ENCODE data around the gene COQ10B.

The COQ10B gene

DNA sequence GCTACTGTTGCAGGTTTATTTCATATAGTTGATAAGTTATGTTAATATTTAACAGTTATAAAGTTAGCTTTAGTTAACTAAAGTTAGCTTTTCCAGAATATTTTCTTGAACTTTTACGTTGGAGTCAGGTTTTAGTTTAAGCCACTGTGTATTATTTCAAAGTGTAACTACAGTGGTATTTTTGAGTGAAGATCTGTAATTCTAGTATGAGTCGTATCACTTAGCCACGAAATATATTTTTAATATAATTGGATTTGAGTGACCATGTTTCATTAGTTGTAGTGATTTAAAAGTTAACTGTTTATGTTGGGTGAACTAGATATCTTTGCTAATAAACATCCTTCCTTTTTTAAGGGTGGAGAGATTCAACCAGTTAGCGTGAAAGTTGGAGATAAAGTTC is 49.3 kb downstream of the COQ10B start:
- no peak for DNase-seq

- no peak for DNase-seq
These were observed 50.6 kb downstream of the COQ10B start for GRCh38 chr2:197504000-197504399.

GRCh38 chr2:197504512-197504911 is 51.2 kb downstream of the COQ10B start:
- no peak for DNase-seq

GRCh38 chr2:197506658-197507057 is 53.3 kb downstream of the COQ10B start:
- no peak for DNase-seq

- no peak for DNase-seq
These were observed 60.6 kb downstream of the COQ10B start for GRCh38 chr2:197513915-197514314.

DNA sequence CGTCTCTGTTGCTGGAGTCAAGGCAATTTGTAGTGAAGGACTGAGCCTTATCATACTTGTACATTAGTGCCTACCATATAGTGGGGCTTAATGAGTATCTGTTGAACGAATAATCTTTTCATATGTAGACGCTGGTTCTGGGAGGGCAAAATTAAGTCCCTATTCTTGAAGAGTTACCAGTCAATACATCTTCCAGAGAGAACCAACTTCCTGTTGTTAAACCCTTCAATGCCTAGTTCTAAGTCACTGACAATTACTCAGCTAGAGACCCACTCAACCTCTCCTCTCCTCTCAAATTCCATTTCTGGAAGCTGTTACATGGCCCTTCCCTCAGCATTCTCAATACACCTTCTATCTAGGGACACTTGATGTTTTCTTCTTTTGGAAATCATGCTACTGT is 61.4 kb downstream of the COQ10B start:
- peak; percentile 10 to 38 (median 32) for DNase-seq

DNA sequence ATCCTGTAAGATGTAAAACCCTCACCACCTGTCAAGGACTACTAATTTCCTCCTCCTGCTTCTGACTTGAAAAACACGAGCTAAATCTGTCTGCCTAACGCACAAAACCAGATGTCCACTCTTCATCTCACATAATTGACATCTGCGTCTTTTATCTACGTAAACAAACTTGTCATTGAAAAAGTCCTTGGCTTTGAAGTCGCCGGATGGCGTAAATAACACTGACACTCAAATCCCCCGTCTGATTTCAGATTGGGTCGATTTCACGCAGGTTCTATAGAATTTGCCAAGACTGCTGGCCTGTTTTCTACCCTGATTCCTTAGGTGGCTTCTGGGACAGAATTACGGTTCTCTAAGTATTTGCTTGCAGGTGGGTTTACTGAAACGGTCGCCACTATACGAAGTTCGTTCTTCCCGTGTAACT is 62.0 kb downstream of the COQ10B start:
- peak; percentile 10 to 35 (median 17) for DNase-seq

DNA sequence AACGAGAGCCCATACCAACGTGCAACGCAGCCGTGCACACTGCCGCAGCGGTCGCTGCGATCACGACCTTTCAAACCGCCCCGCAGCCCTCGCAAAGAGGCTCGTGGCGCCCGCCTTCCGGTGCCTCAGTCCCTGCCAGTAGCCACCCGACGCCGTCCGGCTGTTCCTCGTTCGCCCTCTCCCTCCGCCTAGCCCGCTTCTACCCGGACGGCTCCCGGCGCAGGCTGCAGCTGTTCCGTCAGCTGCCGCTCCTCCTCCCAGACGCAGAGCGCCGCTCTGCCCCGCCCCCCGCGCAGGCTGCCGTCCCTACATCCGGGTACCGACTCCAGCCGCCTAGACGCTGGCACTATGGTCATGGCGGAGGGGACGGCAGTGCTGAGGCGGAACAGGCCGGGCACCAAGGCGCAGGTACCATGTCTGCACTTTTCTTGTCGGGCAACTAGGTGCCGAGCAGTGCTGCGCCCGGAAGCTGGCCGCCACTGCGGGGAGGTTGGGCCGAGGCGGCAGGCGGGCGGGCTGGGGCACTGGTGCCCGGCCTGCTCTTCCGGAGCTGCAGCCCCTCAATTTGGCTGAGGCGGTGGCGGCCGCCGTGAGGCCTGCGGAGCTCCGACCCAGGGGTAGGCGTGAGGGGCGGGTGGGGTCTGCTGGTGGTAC is 62.5 kb downstream of the COQ10B start, which contains the start of gene MOB4:
Gene MOB4 (plus strand): TSS at position 328 of the 654 bp plus-strand sequence. CDS start 21 bp downstream, at position 349.
- DNase-seq, result peak; percentile 98 to 99 (median 99)

GRCh38 chr2:197516393-197516761 is 63.0 kb downstream of the COQ10B start:
- peak in 2 of 3 donors; percentile 17 to 39 for DNase-seq

- no peak for DNase-seq
These were observed 63.8 kb downstream of the COQ10B start for GRCh38 chr2:197517150-197517549.
